Lower lobe of right lung (tissue), 2 donors: ENCODE results near the gene MFRP. TPM values are rescaled to one million over a fixed set of nuclear protein-coding genes. Genes with fewer than 3 reads are reported as not detected.

Experiments used
- ATAC-seq, 2 donors: fragments of 200-7000 bp; cut with Tn5 transposase; one replicate each; pipeline ENCODE4 v1.9.1; 2020 to 2022; ENCODE audit warnings: mild to moderate bottlenecking in 2 of 2, moderate library complexity in 2 of 2
- DNase-seq: peaks from one replicate; pipeline ENCODE4 v3.0.0-alpha.2; 2020
- H3K27ac ChIP-seq: fragments of 200-600 bp; one replicate; pipeline ENCODE4 v1.8.0; 2022
- H3K27me3 ChIP-seq: fragments of 200-600 bp; one replicate; pipeline ENCODE4 v1.8.0; 2022; ENCODE audit warnings: low read depth
- H3K36me3 ChIP-seq: fragments of 200-600 bp; one replicate; pipeline ENCODE4 v1.8.0; 2022; ENCODE audit warnings: mild to moderate bottlenecking
- H3K4me1 ChIP-seq: fragments of 200-600 bp; one replicate; pipeline ENCODE4 v1.8.0; 2022
- H3K4me3 ChIP-seq: fragments of 200-600 bp; one replicate; pipeline ENCODE4 v1.8.0; 2022; ENCODE audit warnings: mild to moderate bottlenecking
- H3K9me3 ChIP-seq: fragments of 200-600 bp; one replicate; pipeline ENCODE4 v1.8.0; 2022
- CTCF ChIP-seq: fragments of 200-600 bp; IDR thresholded peaks from one replicate; pipeline ENCODE4 v1.8.0; 2022; ENCODE audit warnings: antibody characterized with exemption, mild to moderate bottlenecking
- intact Hi-C: fragments of 100-400 bp; cut with DNase I; formaldehyde crosslinking; loops from one replicate; pipeline ENCODE4 v1.11.0; 2022
- total RNA-seq: library from RNA; stranded (reverse); fragmentation: NEBNext Ultra II Directional; extraction: Animal tissue kit (Norgen Biotek cat#: 25700); gene quantifications from one replicate; pipeline ENCODE4 v1.2.1, GENCODE V29; 2021
- donor health status: DM: no; HTN: yes; CAD: no; lungs with severe emphysema.

MFRP gene
- total RNA-seq, 1 donor from 2014 or later, result not detected

- Histone ChIP-seq H3K4me1 (peaks cover 44% of the 10 kb centered on the region), H3K4me3 (no peak overlapping the region)
- intact Hi-C loops, result no loop called here
Observed at GRCh38 chr11:119342023-119342300, 4.5 kb downstream of the MFRP start.

DNA sequence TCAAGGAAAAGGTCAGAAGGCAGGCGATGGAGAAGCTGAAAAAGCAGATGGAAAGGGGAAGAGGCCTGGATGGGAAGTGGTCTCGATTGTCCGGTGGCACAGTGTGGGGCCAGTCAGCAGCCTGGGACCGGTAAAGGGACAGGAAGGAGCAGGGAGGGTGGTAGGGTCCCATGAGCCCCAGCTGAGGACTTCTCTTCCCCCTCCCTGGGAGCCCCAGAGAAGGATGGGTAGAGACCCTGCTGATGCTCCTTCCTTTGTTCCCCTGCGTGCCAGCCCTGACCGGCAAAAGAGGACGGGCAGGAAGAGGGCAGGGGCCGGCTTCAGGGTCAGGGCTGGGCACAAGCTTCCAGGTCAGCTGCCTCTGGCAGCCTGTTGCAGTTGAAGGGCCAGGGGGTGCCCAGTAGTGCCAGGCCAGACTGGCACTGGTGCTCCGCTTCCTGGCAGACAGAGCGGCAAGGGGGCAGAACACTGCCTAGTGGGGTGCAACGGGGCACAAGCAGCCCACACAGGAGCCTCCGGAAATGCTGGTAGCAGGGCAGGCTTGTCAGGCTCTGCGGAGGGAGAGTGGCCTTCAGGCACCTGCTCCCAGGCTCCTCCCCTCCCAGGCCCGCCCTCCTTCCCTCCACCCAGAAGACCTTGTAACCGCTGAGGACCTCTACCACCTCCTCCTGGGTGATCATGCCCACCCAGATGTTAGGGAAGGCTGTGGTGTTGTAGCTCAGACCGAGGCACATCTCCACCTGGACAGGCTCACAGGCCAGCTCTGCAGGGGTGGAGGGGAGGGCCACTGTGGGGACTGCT lies 5.1 kb downstream of the MFRP start:
- Histone ChIP-seq H3K4me3 (peak overlapping the region; percentile 68), H3K27me3 (peaks cover 13% of the 10 kb centered on the region), H3K4me1 (peaks cover 47% of the 10 kb centered on the region), H3K27ac (peak overlapping the region; percentile 89), H3K9me3 (no peaks in the 10 kb centered on the region), H3K36me3 (peaks cover 8% of the 10 kb centered on the region)
- ATAC-seq (no peak), DNase-seq (peak; percentile 43)
- intact Hi-C loops, result no loop called here
- no peak for TF ChIP-seq CTCF

More at GRCh38 chr11:119342023-119342300, 4.5 kb downstream of the MFRP start:
- Histone ChIP-seq H3K9me3 (no peaks in the 10 kb centered on the region), H3K36me3 (peaks cover 3% of the 10 kb centered on the region), H3K27me3 (peaks cover 13% of the 10 kb centered on the region), H3K27ac (no peak overlapping the region)
- no peak for DNase-seq
- no peak for ATAC-seq
- no peak for TF ChIP-seq CTCF

DNA sequence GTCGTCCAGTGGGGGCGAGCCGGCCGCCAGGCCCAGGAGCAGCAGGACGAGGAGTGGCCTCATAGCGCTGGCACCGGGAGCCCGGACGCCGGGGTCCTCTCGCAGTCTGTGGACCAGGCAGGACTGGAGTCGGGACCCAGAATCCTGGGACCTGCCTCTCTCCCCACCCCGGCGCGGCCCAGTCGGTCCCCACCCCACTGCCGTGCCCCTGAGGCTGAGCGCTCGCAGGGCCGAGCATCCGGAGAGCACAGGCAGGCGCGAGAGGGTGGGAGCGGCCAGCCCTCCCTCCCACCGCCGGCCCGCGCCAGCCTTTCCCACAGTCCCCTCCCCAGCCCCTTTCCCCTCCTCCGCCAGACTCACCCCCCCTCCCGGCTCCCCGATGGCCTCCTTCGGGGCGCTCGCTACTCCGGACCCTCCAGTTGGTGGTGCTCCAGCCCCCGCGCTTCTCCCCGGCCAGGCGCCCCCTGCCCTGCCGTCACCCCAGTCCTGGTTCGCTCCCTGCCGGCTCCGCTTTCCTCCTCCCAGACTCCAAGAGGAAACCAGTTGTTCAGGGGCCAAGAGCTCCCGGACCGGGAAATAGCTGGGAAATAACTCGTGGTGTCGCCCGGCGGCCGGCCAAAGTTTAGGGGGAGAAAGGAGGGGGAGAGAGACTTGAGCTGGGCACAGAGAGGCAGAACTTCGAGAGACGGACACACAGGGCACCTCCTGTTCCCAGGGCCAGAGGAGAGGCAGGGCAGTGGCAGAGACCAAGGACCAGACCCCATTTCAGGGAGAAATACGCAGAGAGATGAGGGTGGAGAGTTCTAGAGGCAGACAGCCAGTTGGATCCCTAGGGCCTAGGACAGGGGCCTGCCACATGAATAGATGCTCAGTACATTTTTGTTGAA lies 5.9 kb downstream of the MFRP start, which contains the start of gene C1QTNF5:
TSS of gene C1QTNF5 (minus strand) at position 549 of the 887 bp plus-strand sequence. CDS start at position 63, 486 bp downstream.
- TF ChIP-seq CTCF, result no peak
- DNase-seq (peak; percentile 77), ATAC-seq (peak; percentile 52 to 60)
- H3K4me1 ChIP-seq, result peaks cover 51% of the 10 kb centered on the region
- peak within 1 kb of the TSS; percentile 89 for H3K27ac ChIP-seq
- H3K36me3 ChIP-seq, result peaks cover 13% of the 10 kb centered on the region
- H3K9me3 ChIP-seq, result no peaks in the 10 kb centered on the region
- intact Hi-C loops, result no loop called here
- peaks cover 13% of the 10 kb centered on the region for H3K27me3 ChIP-seq
- H3K4me3 ChIP-seq, result peak within 1 kb of the TSS; percentile 68

- peak; percentile 72 for ATAC-seq
Observed at GRCh38 chr11:119339589-119340334, 6.7 kb downstream of the MFRP start.

More at GRCh38 chr11:119339589-119340334, 6.7 kb downstream of the MFRP start:
- no peaks in the 10 kb centered on the region for H3K9me3 ChIP-seq
- H3K4me3 ChIP-seq, result peak overlapping the region; percentile 68
- H3K4me1 ChIP-seq, result peaks cover 59% of the 10 kb centered on the region
- TF ChIP-seq CTCF, result peak; percentile 86
- peak overlapping the region; percentile 89 for H3K27ac ChIP-seq
- intact Hi-C loops, result no loop called here
- H3K36me3 ChIP-seq, result peaks cover 13% of the 10 kb centered on the region
- peak; percentile 81 for DNase-seq
- H3K27me3 ChIP-seq, result peaks cover 13% of the 10 kb centered on the region
